HG02852 (cell line): ENCODE results near the gene LRRC8D.

Source experiments
- ATAC-seq: cut with Tn5 transposase; IDR thresholded peaks from one replicate; pipeline ENCODE4 v1.9.1; 2021; ENCODE audit warnings: mild to moderate bottlenecking, moderate library complexity; ENCODE audit not compliant: unreplicated experiment

LRRC8D gene

GRCh38 chr1:89832496-89833127 lies 11.8 kb downstream of the LRRC8D start:
- no peak for ATAC-seq

GRCh38 chr1:89833183-89834082 lies 12.6 kb downstream of the LRRC8D start:
- no peak for ATAC-seq

- no peak for ATAC-seq
Observed at GRCh38 chr1:89834083-89834704, 13.4 kb downstream of the LRRC8D start.

GRCh38 chr1:89836252-89837035 lies 15.6 kb downstream of the LRRC8D start:
- ATAC-seq: no peak

- ATAC-seq: no peak
Observed at GRCh38 chr1:89837036-89837481, 16.2 kb downstream of the LRRC8D start.

- ATAC-seq: no peak
Observed at GRCh38 chr1:89837510-89837909, 16.7 kb downstream of the LRRC8D start.

- ATAC-seq: no peak
Observed at GRCh38 chr1:89839516-89839915, 18.7 kb downstream of the LRRC8D start.

- ATAC-seq: no peak
Observed at GRCh38 chr1:89841507-89841906, 20.7 kb downstream of the LRRC8D start.

GRCh38 chr1:89842567-89843272 lies 21.9 kb downstream of the LRRC8D start:
- peak; percentile 39 for ATAC-seq

GRCh38 chr1:89843273-89844130 lies 22.7 kb downstream of the LRRC8D start:
- ATAC-seq: peak; percentile 88

GRCh38 chr1:89844241-89844807 lies 23.5 kb downstream of the LRRC8D start:
- ATAC-seq: no peak

- no peak for ATAC-seq
Observed at GRCh38 chr1:89844860-89845259, 24.0 kb downstream of the LRRC8D start.

GRCh38 chr1:89847191-89847729 lies 26.4 kb downstream of the LRRC8D start:
- no peak for ATAC-seq

GRCh38 chr1:89850844-89851415 lies 30.1 kb downstream of the LRRC8D start:
- no peak for ATAC-seq

- no peak for ATAC-seq
Observed at GRCh38 chr1:89854140-89854539, 33.3 kb downstream of the LRRC8D start.

- ATAC-seq: peak; percentile 94
Observed at GRCh38 chr1:89855413-89856123, 34.7 kb downstream of the LRRC8D start.

- no peak for ATAC-seq
Observed at GRCh38 chr1:89863165-89863830, 42.5 kb downstream of the LRRC8D start.
